HG03342 (cell line): Measurements from ENCODE around the gene CLMN.
A peak's percentile ranks its signal among the peaks of the same experiment; 100 is the strongest.
"Not testable (repeated sequence)": the region's sequence is repeated elsewhere in the genome, so short reads cannot be mapped to it uniquely, and the experiment has no call there.

ENCODE experiments used
- ATAC-seq: cut with Tn5 transposase; IDR thresholded peaks from one replicate; pipeline ENCODE4 v1.9.1; 2021; ENCODE audit warnings: mild to moderate bottlenecking, moderate library complexity; ENCODE audit not compliant: unreplicated experiment

The CLMN gene

DNA sequence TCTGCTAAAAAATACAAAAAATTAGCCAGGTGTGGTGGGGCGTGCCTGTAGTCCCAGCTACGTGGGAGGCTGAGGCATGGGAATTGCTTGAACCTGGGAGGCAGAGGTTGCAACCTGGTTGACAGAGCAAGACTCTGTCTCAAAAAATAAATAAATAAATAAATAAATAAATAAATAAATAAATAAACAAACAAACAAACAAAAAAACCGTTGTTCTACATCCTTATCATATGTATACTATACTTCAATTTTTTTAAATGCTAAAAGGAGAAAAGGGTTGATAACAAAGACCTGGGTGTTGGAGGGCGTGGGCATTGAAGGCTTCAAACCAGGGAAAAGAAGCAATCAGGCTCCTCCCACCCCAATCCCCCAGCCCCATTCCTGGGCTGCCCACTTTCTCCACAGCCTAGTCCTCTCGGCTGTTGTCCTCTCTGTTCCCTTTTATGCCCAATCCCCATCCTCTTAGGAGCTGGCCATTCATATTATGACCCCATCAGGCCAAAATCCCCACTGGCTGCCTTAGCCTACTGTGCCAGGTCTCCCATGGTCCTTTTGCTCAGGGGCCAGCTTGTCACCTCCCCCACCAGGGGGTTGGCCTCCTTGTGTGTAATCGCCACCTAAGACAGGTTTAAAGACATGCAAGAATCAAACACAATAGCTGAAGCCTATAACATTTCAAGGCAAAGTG is 30.2 kb downstream of the CLMN start:
- no peak for ATAC-seq

GRCh38 chr14:95288672-95289322 is 30.9 kb downstream of the CLMN start:
- no peak for ATAC-seq

DNA sequence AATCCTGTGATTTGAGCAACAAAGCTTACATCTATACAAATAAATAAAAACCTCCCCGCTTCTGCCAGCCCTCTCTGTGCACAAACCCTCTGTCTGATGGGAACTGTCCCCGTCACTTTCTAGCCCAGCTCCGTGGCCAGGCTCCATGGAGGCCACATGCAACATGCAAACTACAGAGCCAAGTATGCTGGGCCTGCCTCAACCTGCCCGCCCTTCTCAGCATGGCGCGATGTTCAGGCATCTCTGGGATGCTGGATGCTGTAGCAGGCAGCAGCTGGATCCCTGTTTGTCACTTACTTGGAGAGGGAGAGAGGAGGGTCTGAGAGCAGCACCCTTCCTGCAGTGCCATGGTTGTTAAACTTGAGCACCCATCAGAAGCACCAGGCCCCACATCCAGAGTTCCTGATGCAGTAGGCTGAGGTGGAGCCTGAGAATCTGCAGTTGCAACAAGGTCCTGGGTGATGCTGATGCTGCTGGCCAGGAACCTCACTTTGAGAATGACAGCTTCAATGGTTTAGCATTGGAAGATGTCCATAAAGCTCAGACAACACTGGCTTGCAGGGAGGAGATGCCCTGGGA is 32.4 kb downstream of the CLMN start:
- ATAC-seq, result no peak

GRCh38 chr14:95286645-95287044 is 33.1 kb downstream of the CLMN start:
- ATAC-seq, result no peak

DNA sequence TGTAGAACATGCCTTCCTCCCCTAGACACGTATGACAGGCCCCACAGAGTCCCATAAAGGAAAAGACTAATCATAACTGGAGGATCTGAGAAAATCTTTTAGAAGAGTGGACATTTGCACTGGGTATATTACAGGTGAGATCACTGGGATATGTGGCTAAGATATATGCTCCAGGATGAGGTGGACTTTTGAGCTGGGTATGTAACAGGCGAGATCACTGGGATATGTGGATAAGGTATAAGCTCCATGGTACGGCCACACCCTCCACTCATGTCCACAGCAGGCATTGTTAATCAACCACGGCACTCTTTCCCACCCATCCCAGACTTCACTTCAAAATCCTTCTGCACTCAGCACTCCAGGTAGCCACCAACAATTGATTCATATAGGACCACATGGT is 34.1 kb downstream of the CLMN start:
- no peak for ATAC-seq

DNA sequence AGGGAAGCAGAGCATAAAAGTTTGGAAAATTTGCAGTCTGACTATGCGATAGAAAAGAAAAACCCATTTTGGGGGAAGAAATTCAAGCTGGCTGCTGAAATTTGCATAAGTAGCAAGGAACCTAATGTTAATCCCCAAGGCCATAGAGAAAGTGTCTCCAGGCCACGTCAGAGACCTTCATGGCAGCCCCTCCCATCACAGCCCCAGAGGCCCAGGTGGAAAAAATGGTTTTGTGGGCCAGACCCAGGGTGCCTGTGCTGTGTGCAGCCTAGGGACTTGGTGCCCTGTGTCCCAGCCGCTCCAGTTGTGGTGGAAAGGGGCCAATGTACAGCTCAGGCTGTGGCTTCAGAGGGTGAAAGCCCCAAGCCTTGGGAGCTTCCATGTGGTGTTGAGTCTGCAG is 35.9 kb downstream of the CLMN start:
- not testable (repeated sequence) for ATAC-seq

GRCh38 chr14:95282986-95283380 is 36.7 kb downstream of the CLMN start:
- not testable (repeated sequence) for ATAC-seq

- ATAC-seq, result no peak
These were observed 37.2 kb downstream of the CLMN start for GRCh38 chr14:95282354-95282985.

DNA sequence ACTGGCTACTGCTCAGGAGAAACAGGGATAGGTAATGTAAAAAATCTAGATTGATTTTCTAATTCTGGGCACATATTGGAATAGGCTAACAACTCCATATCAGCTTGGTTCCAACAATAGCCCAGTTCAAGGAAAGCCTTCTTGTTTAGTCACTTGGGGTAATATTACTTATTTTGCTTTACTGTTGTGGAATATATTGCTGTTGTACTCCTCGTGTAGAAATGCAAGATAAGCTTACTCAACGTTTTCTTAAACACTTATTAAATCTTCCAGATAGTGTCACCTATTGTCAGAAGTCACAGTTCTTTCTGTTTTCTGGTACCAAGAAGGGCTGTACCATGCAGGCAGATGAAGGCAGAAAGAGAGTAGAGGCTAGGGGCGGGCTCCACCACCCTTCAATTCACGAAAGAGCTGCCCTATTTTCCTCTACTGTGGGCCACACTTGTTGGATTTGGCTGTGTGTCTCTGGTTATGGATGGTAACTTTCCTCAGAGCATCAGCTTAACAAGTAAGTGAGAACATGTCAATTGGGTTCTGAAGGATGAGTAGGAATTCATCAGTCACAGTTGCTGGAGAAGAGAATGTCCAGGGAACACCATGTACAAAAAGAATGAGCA is 38.0 kb downstream of the CLMN start:
- ATAC-seq, result no peak

- ATAC-seq, result no peak
These were observed 44.2 kb downstream of the CLMN start for GRCh38 chr14:95275494-95275893.

DNA sequence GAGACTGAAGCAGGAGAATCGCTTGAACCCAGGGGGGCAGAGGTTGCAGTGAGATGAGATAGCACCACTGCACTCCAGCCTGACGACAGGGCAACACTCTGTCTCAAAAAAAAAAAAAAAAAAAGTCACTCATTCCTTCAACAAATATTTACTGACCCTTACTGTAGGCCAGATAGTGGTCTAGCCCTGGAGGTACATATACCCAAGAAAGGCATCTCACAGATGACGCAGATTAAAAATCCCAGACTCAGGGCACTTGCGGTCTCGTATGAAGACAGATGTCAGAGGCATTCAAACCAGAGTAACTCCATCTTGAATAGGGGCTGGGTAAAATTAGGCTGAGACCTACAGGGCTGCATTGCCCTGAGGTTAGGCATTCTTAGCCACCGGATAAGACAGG is 44.8 kb downstream of the CLMN start:
- ATAC-seq, result no peak

- ATAC-seq, result no peak
These were observed 45.4 kb downstream of the CLMN start for GRCh38 chr14:95274279-95274678.

- no peak for ATAC-seq
These were observed 46.4 kb downstream of the CLMN start for GRCh38 chr14:95273001-95273978.

GRCh38 chr14:95272057-95272456 is 47.7 kb downstream of the CLMN start:
- no peak for ATAC-seq

DNA sequence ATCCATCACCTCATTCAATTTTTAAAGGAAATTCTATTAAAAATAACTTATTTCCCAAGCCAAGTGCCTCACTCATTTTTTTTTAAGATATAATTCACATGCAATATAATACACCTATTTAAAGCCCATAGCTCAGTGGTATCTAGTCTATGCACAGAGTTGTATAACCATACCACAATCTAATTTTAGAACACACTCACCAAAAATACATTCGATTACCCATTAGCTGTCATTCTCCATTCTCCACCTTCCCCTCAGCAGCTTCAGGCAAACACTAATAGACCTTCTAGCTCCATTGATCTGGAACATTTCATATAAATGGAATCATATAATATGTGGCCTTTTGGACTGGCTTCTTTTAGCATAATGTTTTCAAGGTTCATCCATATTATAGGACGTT is 49.5 kb downstream of the CLMN start:
- no peak for ATAC-seq

DNA sequence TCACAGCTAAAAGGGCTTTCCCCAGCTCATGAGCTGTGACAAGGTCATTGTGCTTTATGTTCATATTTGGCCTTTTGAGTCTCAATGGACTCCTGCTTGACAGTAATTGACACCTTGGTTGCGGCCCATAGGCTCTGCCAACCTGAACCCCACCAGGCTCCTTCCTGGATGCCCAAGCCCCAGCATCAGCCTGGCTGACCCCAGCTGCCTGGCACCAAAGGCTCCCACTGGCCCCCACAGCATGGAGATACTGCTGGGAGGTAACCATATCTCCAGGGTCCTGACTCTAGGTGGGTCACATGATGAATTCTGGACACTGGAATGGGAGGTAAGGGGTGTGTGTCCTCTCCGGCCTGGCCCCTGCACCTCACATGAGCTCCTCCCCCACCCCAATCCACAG is 50.2 kb downstream of the CLMN start:
- no peak for ATAC-seq

DNA sequence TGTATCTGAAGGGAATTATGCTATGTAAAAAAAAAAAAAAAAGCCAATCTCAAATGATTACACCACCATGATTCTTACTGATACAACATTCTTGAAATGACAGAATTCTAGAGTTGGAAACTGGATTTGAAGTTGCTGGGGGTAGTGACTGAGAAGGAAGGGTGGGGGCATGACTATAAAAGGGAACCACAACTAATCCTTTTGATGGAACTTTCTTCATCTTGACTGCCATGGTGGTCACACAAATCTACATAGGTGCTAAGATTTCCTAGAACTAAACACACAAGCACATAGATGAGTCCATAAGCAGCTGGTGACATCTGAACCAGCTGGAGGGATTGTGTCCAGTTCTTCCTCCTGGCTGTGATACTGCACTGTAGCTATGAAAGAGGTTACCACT is 51.4 kb downstream of the CLMN start:
- no peak for ATAC-seq

DNA sequence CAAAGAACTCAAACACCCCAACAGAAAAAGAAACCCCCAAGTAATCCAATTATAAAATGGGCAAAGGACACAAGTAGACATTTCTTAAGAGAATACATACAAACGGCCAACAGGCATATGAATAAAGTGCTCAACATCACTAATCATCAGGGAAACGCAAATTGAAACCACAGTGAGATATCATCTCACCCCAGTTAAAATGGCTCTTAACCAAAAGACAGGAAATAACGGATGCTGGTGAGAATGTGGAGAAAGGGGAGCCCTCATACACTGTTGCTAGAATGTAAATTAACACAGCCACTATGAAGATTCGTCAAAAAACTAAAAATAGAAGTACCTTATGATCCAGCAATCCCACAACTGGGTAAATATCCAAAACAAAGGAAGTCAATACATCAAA is 52.4 kb downstream of the CLMN start:
- no peak for ATAC-seq

DNA sequence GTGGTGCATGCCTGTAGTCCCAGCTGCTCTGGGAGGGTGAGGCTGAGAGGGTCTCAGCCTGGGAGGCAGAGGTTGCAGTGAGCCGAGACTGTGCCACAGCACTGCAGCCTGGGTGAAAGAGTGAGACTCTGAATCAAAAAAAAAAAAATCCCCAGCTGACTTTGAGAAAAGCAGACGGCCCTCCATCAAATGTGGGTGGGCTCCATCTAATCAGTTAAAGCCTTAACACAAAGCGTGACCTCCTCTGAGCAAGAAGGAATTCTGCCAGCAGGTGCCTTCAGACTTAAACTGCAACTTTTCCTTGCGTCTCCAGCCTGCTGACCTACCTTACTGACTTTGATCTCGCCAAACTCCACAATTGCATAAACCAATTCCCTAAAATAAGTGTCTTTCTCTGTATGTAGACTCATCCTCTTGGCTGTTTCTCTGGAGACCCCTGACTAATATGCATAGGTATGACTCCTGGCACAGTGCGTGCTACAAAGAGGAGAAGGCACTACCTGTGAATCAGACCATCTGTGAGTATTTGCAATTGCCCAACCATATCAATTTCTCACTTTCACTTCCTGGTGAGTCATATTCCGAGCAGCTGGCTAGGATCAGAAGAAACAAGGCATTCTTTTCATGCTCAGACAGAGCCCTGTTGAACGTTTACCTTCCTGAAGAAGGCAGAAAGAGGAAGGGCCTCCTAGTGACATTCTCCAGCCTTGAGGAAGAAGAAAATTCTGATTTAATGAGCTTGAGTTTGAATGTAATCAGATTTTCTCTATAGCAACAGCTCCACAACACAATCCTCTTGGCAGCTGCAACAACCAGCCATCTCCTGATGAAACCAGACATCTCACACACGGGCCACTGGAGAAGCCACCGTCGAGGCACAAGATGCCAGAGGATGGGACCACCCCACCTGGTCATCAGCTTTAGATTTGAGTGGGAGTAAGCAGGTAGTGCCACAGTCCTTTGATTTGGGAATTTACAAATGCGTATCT is 54.3 kb downstream of the CLMN start:
- peak; percentile 94 for ATAC-seq
